ENCODE data around the gene ACER2. TPM values are rescaled to one million over a fixed set of nuclear protein-coding genes. Genes with fewer than 3 reads are reported as not detected.
A peak's percentile ranks its signal among the peaks of the same experiment; 100 is the strongest.

ACER2 gene
- total and polyA plus RNA-seq, 10 of the 15 experiments (the other 5 are each of a cell fraction or from before 2014, with no cell fraction given), result 0.07 to 3.1 (median 2.2) TPM

DNA sequence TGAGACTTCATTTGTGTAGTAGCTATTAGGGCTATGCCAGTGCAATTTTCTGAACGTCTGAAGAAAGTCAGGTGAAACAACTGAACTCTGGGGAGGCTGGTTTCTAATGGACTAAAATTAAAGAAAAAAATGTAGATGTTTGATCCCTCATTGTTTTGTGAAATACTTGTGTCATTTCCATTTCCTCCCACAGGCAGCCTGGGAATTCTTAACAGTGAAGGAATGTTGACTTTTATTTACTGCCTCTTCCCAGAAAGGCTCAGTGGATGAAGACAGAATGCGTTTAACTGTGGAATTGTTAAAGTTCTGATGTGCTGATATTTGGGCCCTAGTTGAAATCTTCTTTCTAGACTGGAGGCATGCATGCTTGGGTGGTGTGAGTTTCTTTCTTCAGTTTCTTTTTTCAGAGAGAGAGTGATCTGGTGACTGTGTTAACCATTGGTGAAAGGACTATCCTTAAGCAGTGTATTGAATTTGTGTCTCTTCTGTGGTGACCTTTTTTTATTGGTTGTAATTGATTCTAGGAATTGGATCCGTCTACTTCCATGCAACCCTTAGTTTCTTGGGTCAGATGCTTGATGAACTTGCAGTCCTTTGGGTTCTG, 15.5 kb downstream of the ACER2 start:
- 28% methylated on average over 3 of the region's 3 CpGs for WGBS (ENCODE audit: insufficient coverage, insufficient replicate concordance, low lambda C conversion rate, missing lambda C conversion rate)
- no peaks in the 10 kb centered on the region for H4K20me1 ChIP-seq (ENCODE audit: control insufficient read depth, insufficient read depth)
- no peak overlapping the region for H2AFZ ChIP-seq (ENCODE audit: control insufficient read depth, low read depth, low read length)
- CTCF ChIA-PET, result interaction anchor here (0.6 to 1.5 kb wide), 2 partner anchors 33 to 46 kb away, joined by 3 to 8 read pairs; no protein-coding TSS in a partner anchor
- no peak overlapping the region for H3K27ac ChIP-seq (ENCODE audit: control insufficient read depth, insufficient read depth)
- SMC1A ChIA-PET (ENCODE audit: uncharacterized antibody, unreplicated experiment), result interaction anchor here (2.4 kb wide), 1 partner anchor 12 kb away, joined by 8 read pairs; no protein-coding TSS in a partner anchor
- POLR2A ChIA-PET, result no interaction called here
- peak; percentile 90 for FAIRE-seq
- TF ChIP-seq, protein P1, sequence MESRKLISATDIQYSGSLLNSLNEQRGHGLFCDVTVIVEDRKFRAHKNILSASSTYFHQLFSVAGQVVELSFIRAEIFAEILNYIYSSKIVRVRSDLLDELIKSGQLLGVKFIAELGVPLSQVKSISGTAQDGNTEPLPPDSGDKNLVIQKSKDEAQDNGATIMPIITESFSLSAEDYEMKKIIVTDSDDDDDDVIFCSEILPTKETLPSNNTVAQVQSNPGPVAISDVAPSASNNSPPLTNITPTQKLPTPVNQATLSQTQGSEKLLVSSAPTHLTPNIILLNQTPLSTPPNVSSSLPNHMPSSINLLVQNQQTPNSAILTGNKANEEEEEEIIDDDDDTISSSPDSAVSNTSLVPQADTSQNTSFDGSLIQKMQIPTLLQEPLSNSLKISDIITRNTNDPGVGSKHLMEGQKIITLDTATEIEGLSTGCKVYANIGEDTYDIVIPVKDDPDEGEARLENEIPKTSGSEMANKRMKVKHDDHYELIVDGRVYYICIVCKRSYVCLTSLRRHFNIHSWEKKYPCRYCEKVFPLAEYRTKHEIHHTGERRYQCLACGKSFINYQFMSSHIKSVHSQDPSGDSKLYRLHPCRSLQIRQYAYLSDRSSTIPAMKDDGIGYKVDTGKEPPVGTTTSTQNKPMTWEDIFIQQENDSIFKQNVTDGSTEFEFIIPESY (IDR thresholded peaks at IDR 0.05), result no peak
- TF ChIP-seq POLR2AphosphoS2 (IDR thresholded peaks at IDR 0.05; ENCODE audit: low read depth, low read length) (no peak), MYC (IDR thresholded peaks at IDR 0.05; ENCODE audit: insufficient read depth, insufficient read length, insufficient replicate concordance, low read length, severe bottlenecking) (no peak), ZNF24 (IDR thresholded peaks at IDR 0.05) (no peak), SRF (IDR thresholded peaks at IDR 0.05; ENCODE audit: low read depth in 2 of 2, low read length in 2 of 2) (no peak), ZNF207 (IDR thresholded peaks at IDR 0.05; ENCODE audit: borderline replicate concordance) (no peak), CREB1 (IDR thresholded peaks at IDR 0.05; ENCODE audit: low read depth) (no peak)
- TF ChIP-seq, protein P2, sequence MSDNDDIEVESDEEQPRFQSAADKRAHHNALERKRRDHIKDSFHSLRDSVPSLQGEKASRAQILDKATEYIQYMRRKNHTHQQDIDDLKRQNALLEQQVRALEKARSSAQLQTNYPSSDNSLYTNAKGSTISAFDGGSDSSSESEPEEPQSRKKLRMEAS (IDR thresholded peaks at IDR 0.05; ENCODE audit: low read depth, low read length), result no peak
- TF ChIP-seq, protein P3, sequence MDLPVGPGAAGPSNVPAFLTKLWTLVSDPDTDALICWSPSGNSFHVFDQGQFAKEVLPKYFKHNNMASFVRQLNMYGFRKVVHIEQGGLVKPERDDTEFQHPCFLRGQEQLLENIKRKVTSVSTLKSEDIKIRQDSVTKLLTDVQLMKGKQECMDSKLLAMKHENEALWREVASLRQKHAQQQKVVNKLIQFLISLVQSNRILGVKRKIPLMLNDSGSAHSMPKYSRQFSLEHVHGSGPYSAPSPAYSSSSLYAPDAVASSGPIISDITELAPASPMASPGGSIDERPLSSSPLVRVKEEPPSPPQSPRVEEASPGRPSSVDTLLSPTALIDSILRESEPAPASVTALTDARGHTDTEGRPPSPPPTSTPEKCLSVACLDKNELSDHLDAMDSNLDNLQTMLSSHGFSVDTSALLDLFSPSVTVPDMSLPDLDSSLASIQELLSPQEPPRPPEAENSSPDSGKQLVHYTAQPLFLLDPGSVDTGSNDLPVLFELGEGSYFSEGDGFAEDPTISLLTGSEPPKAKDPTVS (IDR thresholded peaks at IDR 0.05; ENCODE audit: low read depth, low read length), result no peak
- TF ChIP-seq, protein P4, sequence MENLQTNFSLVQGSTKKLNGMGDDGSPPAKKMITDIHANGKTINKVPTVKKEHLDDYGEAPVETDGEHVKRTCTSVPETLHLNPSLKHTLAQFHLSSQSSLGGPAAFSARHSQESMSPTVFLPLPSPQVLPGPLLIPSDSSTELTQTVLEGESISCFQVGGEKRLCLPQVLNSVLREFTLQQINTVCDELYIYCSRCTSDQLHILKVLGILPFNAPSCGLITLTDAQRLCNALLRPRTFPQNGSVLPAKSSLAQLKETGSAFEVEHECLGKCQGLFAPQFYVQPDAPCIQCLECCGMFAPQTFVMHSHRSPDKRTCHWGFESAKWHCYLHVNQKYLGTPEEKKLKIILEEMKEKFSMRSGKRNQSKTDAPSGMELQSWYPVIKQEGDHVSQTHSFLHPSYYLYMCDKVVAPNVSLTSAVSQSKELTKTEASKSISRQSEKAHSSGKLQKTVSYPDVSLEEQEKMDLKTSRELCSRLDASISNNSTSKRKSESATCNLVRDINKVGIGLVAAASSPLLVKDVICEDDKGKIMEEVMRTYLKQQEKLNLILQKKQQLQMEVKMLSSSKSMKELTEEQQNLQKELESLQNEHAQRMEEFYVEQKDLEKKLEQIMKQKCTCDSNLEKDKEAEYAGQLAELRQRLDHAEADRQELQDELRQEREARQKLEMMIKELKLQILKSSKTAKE (IDR thresholded peaks at IDR 0.05; ENCODE audit: low read depth, poor library complexity, severe bottlenecking), result no peak
- H3K4me2 ChIP-seq (ENCODE audit: control insufficient read depth, insufficient read depth), result peak overlapping the region; percentile 50; the same call in 1 of the 2 replicates
- RAD21 ChIA-PET (ENCODE audit: unreplicated experiment), result no interaction called here
- no peak overlapping the region for H3K9ac ChIP-seq (ENCODE audit: control insufficient read depth, insufficient read depth, low read length)
- BruUV-seq (replicated peaks), result no TSS peak
- H3K4me1 ChIP-seq (ENCODE audit: control insufficient read depth, insufficient read depth, low read length), result peaks cover 9% of the 10 kb centered on the region; the same call in 1 of the 2 replicates
- DNase-seq (ENCODE audit: low read depth, low spot score), result no peak
- 0 out of 4 replicates have a peak, but pooled peaks cover 0 to 2% of the 10 kb centered on the region in 2 experiments for H3K36me3 ChIP-seq (ENCODE audit: control insufficient read depth in 2 of 2, insufficient read depth in 2 of 2, low read length in 1 of 2)
- no peaks in the 10 kb centered on the region for H3K27me3 ChIP-seq (replicated peaks in 1 of 2; ENCODE audit: control insufficient read depth in 2 of 2, insufficient read depth in 2 of 2, low read length in 1 of 2)
- H3K4me3 ChIP-seq, result no peak overlapping the region
- in situ Hi-C loops (cut with MboI) (no loop called here), intact Hi-C loops (cut with micrococcal nuclease; ENCODE audit: unreplicated experiment) (no loop called here)
- H3K9me3 ChIP-seq (replicated peaks; ENCODE audit: control insufficient read depth, insufficient read depth, low read length), result no peaks in the 10 kb centered on the region
- ATAC-seq, result peak; percentile 90
- no peaks in the 10 kb centered on the region for H3K79me2 ChIP-seq (ENCODE audit: control insufficient read depth, insufficient read depth, low read length)

Measured in GM12878 (cell line).